ENCODE data around the gene TMEM54. TPM values are rescaled to one million over a fixed set of nuclear protein-coding genes. Genes with fewer than 3 reads are reported as not detected.

The TMEM54 gene
- total and polyA plus RNA-seq, 9 of the 15 experiments (the other 6 are each of a cell fraction or from before 2014, with no cell fraction given): 1.00 to 16.2 (median 8.2) TPM

- Histone ChIP-seq H3K4me2 (ENCODE audit: insufficient read depth, low read length) (no peak overlapping the region), H3K9me3 (replicated peaks; ENCODE audit: control insufficient read depth, insufficient read depth, low read depth, low read length) (no peaks in the 10 kb centered on the region), H3K4me3 (no peak overlapping the region), H3K9ac (ENCODE audit: insufficient read depth in 1 of 2, low read depth in 2 of 2, low read length in 2 of 2) (no peak overlapping the region), H4K20me1 (replicated peaks; ENCODE audit: control insufficient read depth, insufficient read depth, low read length) (no peaks in the 10 kb centered on the region), H2AFZ (ENCODE audit: low read depth, low read length) (no peak overlapping the region), H3K27me3 (ENCODE audit: control insufficient read depth in 2 of 2, insufficient read depth in 2 of 2, low read length in 2 of 2) (no peaks in the 10 kb centered on the region), H3K4me1 (replicated peaks in 1 of 2; ENCODE audit: control insufficient read depth in 2 of 2, insufficient read depth in 2 of 2, low read length in 2 of 2) (peaks cover 0 to 3% of the 10 kb centered on the region in 2 experiments; a peak in 2 of 5 replicates), H3K9me1 (ENCODE audit: control insufficient read depth, insufficient read depth, low read length) (no peaks in the 10 kb centered on the region), H3K79me2 (ENCODE audit: control insufficient read depth, insufficient read depth, low read length) (no peaks in the 10 kb centered on the region), H3K27ac (ENCODE audit: extremely low read depth, low read depth, low read length) (no peak overlapping the region), H3K36me3 (ENCODE audit: control insufficient read depth, insufficient read depth, low read length) (peaks cover 28% of the 10 kb centered on the region)
- intact Hi-C loops (cut with micrococcal nuclease): no loop called here
- DNase-seq (ENCODE audit: extremely low read depth in 1 of 4, low spot score in 3 of 4) (no peak), ATAC-seq (no peak), FAIRE-seq (no peak)
- in situ Hi-C loops (cut with MboI): no loop called here
- TF ChIP-seq MLLT1 (IDR thresholded peaks at IDR 0.05) (no peak), NFIC (IDR thresholded peaks at IDR 0.05) (no peak), SMAD1 (IDR thresholded peaks at IDR 0.05; ENCODE audit: low read depth, low read length, partially characterized antibody) (no peak)
- ChIA-PET POLR2A (interaction anchor here (0.9 to 2.2 kb wide), 5 partner anchors 9 to 35 kb away, joined by 3 to 9 read pairs (median 5); no protein-coding TSS in a partner anchor), CTCF (ENCODE audit: low intra/inter-chr PET ratio) (no interaction called here)
- WGBS (ENCODE audit: insufficient coverage, low coverage, missing lambda C conversion rate): 79% methylated on average over 5 of the region's 5 CpGs
- BruUV-seq (replicated peaks): no TSS peak
Observed at GRCh38 chr1:32949519-32949918, 48.3 kb upstream of the TMEM54 start.

- H2AFZ ChIP-seq (ENCODE audit: low read depth, low read length): no peak overlapping the region
- CTCF ChIA-PET (ENCODE audit: low intra/inter-chr PET ratio): no interaction called here
- WGBS (ENCODE audit: insufficient coverage, low coverage, missing lambda C conversion rate): 43% methylated on average over 1 of the region's 1 CpG
- no peak for DNase-seq (ENCODE audit: extremely low read depth in 1 of 4, low spot score in 3 of 4)
- peaks cover 0 to 3% of the 10 kb centered on the region in 2 experiments; a peak in 2 of 5 replicates for H3K4me1 ChIP-seq (replicated peaks in 1 of 2; ENCODE audit: control insufficient read depth in 2 of 2, insufficient read depth in 2 of 2, low read length in 2 of 2)
- no peak overlapping the region for H3K4me2 ChIP-seq (ENCODE audit: insufficient read depth, low read length)
- H3K9ac ChIP-seq (ENCODE audit: insufficient read depth in 1 of 2, low read depth in 2 of 2, low read length in 2 of 2): no peak overlapping the region
- peaks cover 34% of the 10 kb centered on the region for H3K36me3 ChIP-seq (ENCODE audit: control insufficient read depth, insufficient read depth, low read length)
- no peak for FAIRE-seq
- ATAC-seq: no peak
- no peaks in the 10 kb centered on the region for H4K20me1 ChIP-seq (replicated peaks; ENCODE audit: control insufficient read depth, insufficient read depth, low read length)
- in situ Hi-C loops (cut with MboI) (no loop called here), intact Hi-C loops (cut with micrococcal nuclease) (no loop called here)
- H3K27me3 ChIP-seq (ENCODE audit: control insufficient read depth in 2 of 2, insufficient read depth in 2 of 2, low read length in 2 of 2): no peaks in the 10 kb centered on the region
- H3K27ac ChIP-seq (ENCODE audit: extremely low read depth, low read depth, low read length): no peak overlapping the region
- H3K4me3 ChIP-seq: no peak overlapping the region
- no peaks in the 10 kb centered on the region for H3K79me2 ChIP-seq (ENCODE audit: control insufficient read depth, insufficient read depth, low read length)
- H3K9me3 ChIP-seq (replicated peaks; ENCODE audit: control insufficient read depth, insufficient read depth, low read depth, low read length): no peaks in the 10 kb centered on the region
- no TSS peak for BruUV-seq (replicated peaks)
- POLR2A ChIA-PET: interaction anchor here (0.5 to 1.5 kb wide), 6 partner anchors 9 to 28 kb away, joined by 3 to 7 read pairs (median 4); no protein-coding TSS in a partner anchor
- no peaks in the 10 kb centered on the region for H3K9me1 ChIP-seq (ENCODE audit: control insufficient read depth, insufficient read depth, low read length)
- TF ChIP-seq PBX2 (CRISPR knock-in tag; IDR thresholded peaks at IDR 0.05; ENCODE audit: low read depth) (no peak), PBX2 (tag; conservative IDR thresholded peaks at IDR 0.05; ENCODE audit: low read depth) (peak; percentile 22; the same call in 1 of the 2 replicates), SRSF9 (IDR thresholded peaks at IDR 0.05; ENCODE audit: borderline replicate concordance, low read depth, low read length) (no peak)
Observed at GRCh38 chr1:32948905-32949304, 47.7 kb upstream of the TMEM54 start.

All from K562 (cell line).